HL-60 (cell line): Measurements from ENCODE around the gene UBXN10.

ENCODE experiments used
- DNase-seq, 2 experiments: peaks; one replicate each; pipeline ENCODE4 v3.0.0-alpha.2; 2010 to 2020; ENCODE audit warnings: low read depth in 1 of 2, low spot score in 1 of 2
- H3K27ac ChIP-seq: fragments of 250-450 bp; sonication (Bioruptor Pico); replicated peaks from 2 replicates; pipeline ENCODE4 v1.5.1; 2020; ENCODE audit warnings: mild to moderate bottlenecking, moderate library complexity
- H3K27me3 ChIP-seq: fragments of 250-450 bp; sonication (Bioruptor Pico); 2 replicates; pipeline ENCODE4 v1.5.1; 2021; ENCODE audit warnings: mild to moderate bottlenecking, moderate library complexity; ENCODE audit not compliant: insufficient read depth, poor library complexity, severe bottlenecking
- H3K4me3 ChIP-seq: replicated peaks from 2 replicates; pipeline ENCODE4 v1.5.1; 2011; ENCODE audit warnings: mild to moderate bottlenecking, control low read depth, low read length; ENCODE audit not compliant: insufficient read depth
- GABPA ChIP-seq: IDR thresholded peaks from 2 replicates; pipeline ENCODE4 v1.6.1; 2012; ENCODE audit warnings: low read depth
- POLR2AphosphoS5 ChIP-seq: IDR thresholded peaks from 2 replicates; pipeline ENCODE4 v1.6.1; 2012; ENCODE audit warnings: low read depth
- SPI1 ChIP-seq: IDR thresholded peaks from 2 replicates; pipeline ENCODE4 v1.6.1; 2012; ENCODE audit warnings: low read depth, mild to moderate bottlenecking, borderline replicate concordance
- TF ChIP-seq, protein P1 (sequence below): IDR thresholded peaks from 2 replicates; pipeline ENCODE4 v1.6.1; 2012; ENCODE audit warnings: low read depth; ENCODE audit not compliant: insufficient replicate concordance
- TF ChIP-seq, protein P2 (sequence below): IDR thresholded peaks from one replicate; pipeline ENCODE4 v1.5.1; 2011; ENCODE audit warnings: low read length, control low read depth, inconsistent platforms; ENCODE audit not compliant: insufficient read depth

The UBXN10 gene

DNA sequence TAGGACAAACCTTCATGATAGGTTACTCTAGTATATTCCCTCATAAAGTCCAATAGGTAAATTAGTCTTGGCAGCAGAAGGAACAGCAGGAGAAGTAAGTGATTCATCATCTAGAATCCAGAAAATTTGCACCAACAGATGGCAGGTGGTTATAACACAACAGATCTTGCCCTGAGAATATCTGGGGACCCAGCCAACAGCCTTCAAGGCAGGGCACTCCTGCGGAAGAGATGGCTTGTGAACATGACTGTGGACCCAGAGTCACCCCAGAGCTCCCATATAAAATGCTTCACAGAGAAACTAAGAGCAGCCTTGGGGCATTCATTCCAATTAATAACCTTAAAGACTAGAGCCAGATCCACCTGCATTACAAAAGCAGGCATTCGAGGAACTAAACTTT lies 8.3 kb downstream of the UBXN10 start:
- H3K4me3 ChIP-seq, result no peak overlapping the region
- no peak for DNase-seq
- TF ChIP-seq GABPA (no peak), POLR2AphosphoS5 (no peak), SPI1 (no peak)
- TF ChIP-seq, protein P1, sequence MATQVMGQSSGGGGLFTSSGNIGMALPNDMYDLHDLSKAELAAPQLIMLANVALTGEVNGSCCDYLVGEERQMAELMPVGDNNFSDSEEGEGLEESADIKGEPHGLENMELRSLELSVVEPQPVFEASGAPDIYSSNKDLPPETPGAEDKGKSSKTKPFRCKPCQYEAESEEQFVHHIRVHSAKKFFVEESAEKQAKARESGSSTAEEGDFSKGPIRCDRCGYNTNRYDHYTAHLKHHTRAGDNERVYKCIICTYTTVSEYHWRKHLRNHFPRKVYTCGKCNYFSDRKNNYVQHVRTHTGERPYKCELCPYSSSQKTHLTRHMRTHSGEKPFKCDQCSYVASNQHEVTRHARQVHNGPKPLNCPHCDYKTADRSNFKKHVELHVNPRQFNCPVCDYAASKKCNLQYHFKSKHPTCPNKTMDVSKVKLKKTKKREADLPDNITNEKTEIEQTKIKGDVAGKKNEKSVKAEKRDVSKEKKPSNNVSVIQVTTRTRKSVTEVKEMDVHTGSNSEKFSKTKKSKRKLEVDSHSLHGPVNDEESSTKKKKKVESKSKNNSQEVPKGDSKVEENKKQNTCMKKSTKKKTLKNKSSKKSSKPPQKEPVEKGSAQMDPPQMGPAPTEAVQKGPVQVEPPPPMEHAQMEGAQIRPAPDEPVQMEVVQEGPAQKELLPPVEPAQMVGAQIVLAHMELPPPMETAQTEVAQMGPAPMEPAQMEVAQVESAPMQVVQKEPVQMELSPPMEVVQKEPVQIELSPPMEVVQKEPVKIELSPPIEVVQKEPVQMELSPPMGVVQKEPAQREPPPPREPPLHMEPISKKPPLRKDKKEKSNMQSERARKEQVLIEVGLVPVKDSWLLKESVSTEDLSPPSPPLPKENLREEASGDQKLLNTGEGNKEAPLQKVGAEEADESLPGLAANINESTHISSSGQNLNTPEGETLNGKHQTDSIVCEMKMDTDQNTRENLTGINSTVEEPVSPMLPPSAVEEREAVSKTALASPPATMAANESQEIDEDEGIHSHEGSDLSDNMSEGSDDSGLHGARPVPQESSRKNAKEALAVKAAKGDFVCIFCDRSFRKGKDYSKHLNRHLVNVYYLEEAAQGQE, result no peak
- TF ChIP-seq, protein P2, sequence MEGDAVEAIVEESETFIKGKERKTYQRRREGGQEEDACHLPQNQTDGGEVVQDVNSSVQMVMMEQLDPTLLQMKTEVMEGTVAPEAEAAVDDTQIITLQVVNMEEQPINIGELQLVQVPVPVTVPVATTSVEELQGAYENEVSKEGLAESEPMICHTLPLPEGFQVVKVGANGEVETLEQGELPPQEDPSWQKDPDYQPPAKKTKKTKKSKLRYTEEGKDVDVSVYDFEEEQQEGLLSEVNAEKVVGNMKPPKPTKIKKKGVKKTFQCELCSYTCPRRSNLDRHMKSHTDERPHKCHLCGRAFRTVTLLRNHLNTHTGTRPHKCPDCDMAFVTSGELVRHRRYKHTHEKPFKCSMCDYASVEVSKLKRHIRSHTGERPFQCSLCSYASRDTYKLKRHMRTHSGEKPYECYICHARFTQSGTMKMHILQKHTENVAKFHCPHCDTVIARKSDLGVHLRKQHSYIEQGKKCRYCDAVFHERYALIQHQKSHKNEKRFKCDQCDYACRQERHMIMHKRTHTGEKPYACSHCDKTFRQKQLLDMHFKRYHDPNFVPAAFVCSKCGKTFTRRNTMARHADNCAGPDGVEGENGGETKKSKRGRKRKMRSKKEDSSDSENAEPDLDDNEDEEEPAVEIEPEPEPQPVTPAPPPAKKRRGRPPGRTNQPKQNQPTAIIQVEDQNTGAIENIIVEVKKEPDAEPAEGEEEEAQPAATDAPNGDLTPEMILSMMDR, result no peak
- H3K27ac ChIP-seq, result no peak overlapping the region
- no peaks in the 10 kb centered on the region for H3K27me3 ChIP-seq

DNA sequence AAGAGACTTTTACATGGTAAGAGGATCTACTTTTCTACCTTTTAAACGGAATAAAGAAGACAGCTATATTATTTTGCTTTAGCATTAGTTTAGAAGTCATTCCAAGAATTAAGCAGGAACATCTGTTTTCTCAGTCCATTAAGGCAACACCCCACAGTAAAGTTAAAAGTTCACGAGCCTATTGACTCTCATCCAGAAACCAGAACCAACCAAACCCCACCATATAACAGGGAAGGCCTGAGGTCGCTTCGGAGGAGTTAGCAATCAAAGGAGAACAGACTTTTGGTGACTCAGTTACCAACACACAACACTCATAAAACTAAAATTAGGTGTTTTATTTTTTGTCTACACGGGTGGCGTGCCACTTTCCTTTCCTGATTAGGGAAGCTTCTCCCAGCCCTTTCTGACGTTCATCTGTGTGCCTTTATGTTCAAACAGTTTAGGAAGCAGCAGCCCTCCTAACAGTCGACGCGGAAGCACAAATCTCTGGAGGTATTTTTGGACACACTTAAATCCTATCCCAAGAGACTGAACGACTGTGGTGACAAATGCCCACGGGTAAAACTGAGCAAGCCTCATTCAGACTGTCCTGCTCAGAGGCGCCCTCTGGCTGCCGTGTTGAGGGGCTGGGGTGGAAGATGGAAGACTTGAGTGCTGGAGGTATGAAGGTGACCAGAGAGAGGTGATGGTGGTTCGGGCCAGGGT lies 9.0 kb downstream of the UBXN10 start:
- DNase-seq, result peak; percentile 57 to 78
- Histone ChIP-seq H3K27me3 (no peaks in the 10 kb centered on the region), H3K4me3 (no peak overlapping the region), H3K27ac (no peak overlapping the region)
- TF ChIP-seq GABPA (no peak), SPI1 (no peak), POLR2AphosphoS5 (no peak)
- TF ChIP-seq, protein P1, result no peak
- TF ChIP-seq, protein P2, result peak; percentile 74

DNA sequence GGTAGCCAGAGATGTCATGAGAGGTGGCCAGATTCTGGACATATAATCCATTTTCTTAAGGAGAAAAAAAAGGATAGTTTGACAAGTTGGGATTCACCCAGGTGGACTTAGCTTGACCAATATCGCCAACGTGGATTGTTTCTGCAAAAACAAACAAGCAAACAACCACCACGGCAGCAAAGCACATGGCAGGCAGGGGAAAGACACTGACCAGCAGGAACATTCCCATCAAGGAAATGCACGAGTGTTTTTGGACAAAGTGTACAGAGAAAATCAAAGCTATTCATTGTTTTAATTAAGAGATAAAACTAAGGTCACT lies 9.5 kb downstream of the UBXN10 start:
- TF ChIP-seq GABPA, result no peak
- TF ChIP-seq, protein P2, result no peak
- no peak for TF ChIP-seq SPI1
- TF ChIP-seq, protein P1, result no peak
- no peak for TF ChIP-seq POLR2AphosphoS5
- no peaks in the 10 kb centered on the region for H3K27me3 ChIP-seq
- no peak overlapping the region for H3K4me3 ChIP-seq
- no peak overlapping the region for H3K27ac ChIP-seq
- no peak for DNase-seq
